CD4-positive, CD25-positive, alpha-beta regulatory T cell (primary cell): ENCODE measurements around the gene ARAF. TPM values are rescaled to one million over a fixed set of nuclear protein-coding genes. Genes with fewer than 3 reads are reported as not detected.

ENCODE experiments used
- ATAC-seq, 2 donors: fragments of 150-1000 bp; cut with Tn5 transposase; one replicate each; pipeline ENCODE4 v1.10.0; 2021; ENCODE audit warnings: low read depth in 2 of 2, moderate number of reproducible peaks in 2 of 2, moderate library complexity in 1 of 2
- DNase-seq, 3 donors: peaks; one replicate each; pipeline versions ENCODE4 v3.0.0 to v3.0.0-alpha.2; 2012 to 2022; ENCODE audit warnings: mixed read lengths in 1 of 3
- H3K27ac ChIP-seq: one replicate; pipeline ENCODE4 v1.7.0; 2013; ENCODE audit warnings: mild to moderate bottlenecking, low read length; ENCODE audit not compliant: insufficient read depth, poor library complexity, severe bottlenecking
- H3K27me3 ChIP-seq: one replicate; pipeline ENCODE4 v1.7.0; 2013; ENCODE audit warnings: low read length; ENCODE audit not compliant: control insufficient read depth, insufficient read depth
- H3K36me3 ChIP-seq: one replicate; pipeline ENCODE4 v1.7.0; 2013; ENCODE audit warnings: mild to moderate bottlenecking, low read length, moderate library complexity; ENCODE audit not compliant: control insufficient read depth, insufficient read depth
- H3K4me1 ChIP-seq: 2 replicates; pipeline ENCODE4 v1.7.0; 2013; ENCODE audit warnings: mild to moderate bottlenecking, low read length; ENCODE audit not compliant: insufficient read depth, control insufficient read depth, poor library complexity, severe bottlenecking
- H3K4me3 ChIP-seq: one replicate; pipeline ENCODE4 v1.7.0; 2013; ENCODE audit warnings: low read depth, mild to moderate bottlenecking, low read length, moderate library complexity
- H3K9me3 ChIP-seq, 2 experiments: 1 replicate in 1 of 2; 2 replicates in 1 of 2; pipeline ENCODE4 v1.7.0; 2013; ENCODE audit warnings: low read length in 2 of 2, mild to moderate bottlenecking in 1 of 2, moderate library complexity in 1 of 2; ENCODE audit not compliant: control insufficient read depth in 2 of 2
- H3K27ac Mint-ChIP-seq, 3 donors: one replicate each; pipeline ENCODE4 v1.8.0; 2020 to 2022; ENCODE audit warnings: mild to moderate bottlenecking in 3 of 3, mixed read lengths in 3 of 3, moderate library complexity in 2 of 3
- H3K27me3 Mint-ChIP-seq: one replicate; pipeline ENCODE4 v1.8.0; 2022; ENCODE audit warnings: mild to moderate bottlenecking, mixed read lengths
- H3K36me3 Mint-ChIP-seq: one replicate; pipeline ENCODE4 v1.8.0; 2020; ENCODE audit warnings: mixed read lengths
- H3K4me1 Mint-ChIP-seq, 4 donors: one replicate each; pipeline ENCODE4 v1.8.0; 2020 to 2022; ENCODE audit warnings: mixed read lengths in 4 of 4, mild to moderate bottlenecking in 1 of 4
- H3K4me3 Mint-ChIP-seq, 4 donors: one replicate each; pipeline ENCODE4 v1.8.0; 2020 to 2022; ENCODE audit warnings: mild to moderate bottlenecking in 4 of 4, mixed read lengths in 4 of 4, moderate library complexity in 3 of 4
- H3K9me3 Mint-ChIP-seq, 7 donors: one replicate each; pipeline ENCODE4 v1.8.0; 2020 to 2022; ENCODE audit warnings: mixed read lengths in 7 of 7, mild to moderate bottlenecking in 3 of 7, moderate library complexity in 2 of 7
- polyA plus RNA-seq, 4 donors: library from polyadenylated mRNA; unstranded; fragments of 300-500 nt; fragmentation: Illumina TruSeq; gene quantifications; one replicate each; pipeline ENCODE4 v1.2.3, GENCODE V29; 2021
- total RNA-seq: library from RNA; stranded (reverse); gene quantifications from one replicate; pipeline ENCODE4 v1.2.3, GENCODE V29; 2022

The ARAF gene
- total and polyA plus RNA-seq, 5 donors from 2014 or later, result 56.4 to 128 (median 66.9) TPM

- no peak for ATAC-seq
- H3K9me3 Mint-ChIP-seq, result no peaks in the 10 kb centered on the region
- H3K4me3 Mint-ChIP-seq, result peak overlapping the region in 2 of 4 donors; percentile 57 to 71
- H3K27me3 ChIP-seq, result no peaks in the 10 kb centered on the region
- no peaks in the 10 kb centered on the region for H3K36me3 ChIP-seq
- peak overlapping the region in 2 of 3 donors; percentile 31 to 92 for H3K27ac Mint-ChIP-seq
- peaks cover 23% of the 10 kb centered on the region for H3K4me1 ChIP-seq
- no peak overlapping the region for H3K4me3 ChIP-seq
- H3K9me3 ChIP-seq, result no peaks in the 10 kb centered on the region
- DNase-seq, result no peak
- H3K27me3 Mint-ChIP-seq, result no peaks in the 10 kb centered on the region
- peaks cover 5% of the 10 kb centered on the region for H3K36me3 Mint-ChIP-seq
- H3K4me1 Mint-ChIP-seq, result peaks cover 0 to 24% (median 14%) of the 10 kb centered on the region in 4 donors
- no peak overlapping the region for H3K27ac ChIP-seq
These were observed 22.3 kb downstream of the ARAF start for GRCh38 chrX:47583240-47583861.

- ATAC-seq (no peak), DNase-seq (no peak)
- H3K9me3 Mint-ChIP-seq, result no peaks in the 10 kb centered on the region
- H3K36me3 Mint-ChIP-seq, result peaks cover 5% of the 10 kb centered on the region
- peaks cover 20% of the 10 kb centered on the region for H3K4me1 ChIP-seq
- no peaks in the 10 kb centered on the region for H3K27me3 Mint-ChIP-seq
- no peak overlapping the region for H3K27ac ChIP-seq
- H3K36me3 ChIP-seq, result no peaks in the 10 kb centered on the region
- no peak overlapping the region for H3K4me3 ChIP-seq
- peak overlapping the region in 1 of 3 donors; percentile 26 for H3K27ac Mint-ChIP-seq
- peaks cover 0 to 22% (median 12%) of the 10 kb centered on the region in 4 donors for H3K4me1 Mint-ChIP-seq
- H3K27me3 ChIP-seq, result no peaks in the 10 kb centered on the region
- peak overlapping the region in 1 of 4 donors; percentile 71 for H3K4me3 Mint-ChIP-seq
- no peaks in the 10 kb centered on the region for H3K9me3 ChIP-seq
These were observed 23.7 kb downstream of the ARAF start for GRCh38 chrX:47584714-47585113.

- peaks cover 5% of the 10 kb centered on the region for H3K36me3 Mint-ChIP-seq
- ATAC-seq (no peak), DNase-seq (no peak)
- H3K4me1 ChIP-seq, result peaks cover 20% of the 10 kb centered on the region
- peaks cover 0 to 22% (median 11%) of the 10 kb centered on the region in 4 donors for H3K4me1 Mint-ChIP-seq
- H3K9me3 Mint-ChIP-seq, result no peaks in the 10 kb centered on the region
- no peaks in the 10 kb centered on the region for H3K36me3 ChIP-seq
- no peaks in the 10 kb centered on the region for H3K27me3 Mint-ChIP-seq
- H3K9me3 ChIP-seq, result no peaks in the 10 kb centered on the region
- H3K27ac Mint-ChIP-seq, result no peak overlapping the region
- H3K27me3 ChIP-seq, result no peaks in the 10 kb centered on the region
- H3K4me3 ChIP-seq, result no peak overlapping the region
- no peak overlapping the region for H3K4me3 Mint-ChIP-seq
- no peak overlapping the region for H3K27ac ChIP-seq
These were observed 24.3 kb downstream of the ARAF start for GRCh38 chrX:47585273-47585672.

- Mint-ChIP-seq H3K9me3 (no peaks in the 10 kb centered on the region), H3K4me3 (no peak overlapping the region), H3K4me1 (peaks cover 0 to 19% (median 11%) of the 10 kb centered on the region in 4 donors), H3K27me3 (no peaks in the 10 kb centered on the region), H3K27ac (peak overlapping the region in 2 of 3 donors; percentile 44 to 48), H3K36me3 (peaks cover 5% of the 10 kb centered on the region)
- Histone ChIP-seq H3K27me3 (no peaks in the 10 kb centered on the region), H3K4me1 (peaks cover 20% of the 10 kb centered on the region), H3K27ac (no peak overlapping the region), H3K9me3 (no peaks in the 10 kb centered on the region), H3K36me3 (no peaks in the 10 kb centered on the region), H3K4me3 (no peak overlapping the region)
- ATAC-seq (no peak), DNase-seq (no peak)
These were observed 25.2 kb downstream of the ARAF start for GRCh38 chrX:47586043-47586787.

- Mint-ChIP-seq H3K27ac (peak overlapping the region in 1 of 3 donors; percentile 50), H3K4me3 (no peak overlapping the region), H3K4me1 (peaks cover 0 to 12% (median 4%) of the 10 kb centered on the region in 4 donors), H3K36me3 (peaks cover 5% of the 10 kb centered on the region), H3K27me3 (no peaks in the 10 kb centered on the region), H3K9me3 (no peaks in the 10 kb centered on the region)
- no peak for ATAC-seq
- DNase-seq, result no peak
- Histone ChIP-seq H3K9me3 (no peaks in the 10 kb centered on the region), H3K4me3 (no peak overlapping the region), H3K27ac (no peak overlapping the region), H3K27me3 (no peaks in the 10 kb centered on the region), H3K36me3 (no peaks in the 10 kb centered on the region), H3K4me1 (peaks cover 10% of the 10 kb centered on the region)
These were observed 26.3 kb downstream of the ARAF start for GRCh38 chrX:47587091-47587891.

- Histone ChIP-seq H3K4me3 (no peak overlapping the region), H3K36me3 (no peaks in the 10 kb centered on the region), H3K4me1 (peaks cover 2% of the 10 kb centered on the region), H3K9me3 (no peaks in the 10 kb centered on the region), H3K27ac (no peak overlapping the region), H3K27me3 (no peaks in the 10 kb centered on the region)
- Mint-ChIP-seq H3K36me3 (peaks cover 5% of the 10 kb centered on the region), H3K27ac (peak overlapping the region in 1 of 3 donors; percentile 50), H3K9me3 (no peaks in the 10 kb centered on the region), H3K27me3 (no peaks in the 10 kb centered on the region), H3K4me3 (no peak overlapping the region), H3K4me1 (peaks cover 0 to 9% (median 4%) of the 10 kb centered on the region in 4 donors)
- DNase-seq, result no peak
- no peak for ATAC-seq
These were observed 27.1 kb downstream of the ARAF start for GRCh38 chrX:47587906-47588735.

- Histone ChIP-seq H3K4me1 (peaks cover 3% of the 10 kb centered on the region), H3K4me3 (no peak overlapping the region), H3K36me3 (no peaks in the 10 kb centered on the region), H3K27ac (no peak overlapping the region), H3K9me3 (no peaks in the 10 kb centered on the region), H3K27me3 (no peaks in the 10 kb centered on the region)
- H3K27ac Mint-ChIP-seq, result no peak overlapping the region
- H3K36me3 Mint-ChIP-seq, result peaks cover under 1% of the 10 kb centered on the region
- no peak overlapping the region for H3K4me3 Mint-ChIP-seq
- peaks cover 0 to 11% (median under 1%) of the 10 kb centered on the region in 4 donors for H3K4me1 Mint-ChIP-seq
- ATAC-seq, result no peak
- H3K9me3 Mint-ChIP-seq, result peaks cover 0 to 6% (median 0%) of the 10 kb centered on the region in 7 donors
- no peak for DNase-seq
- no peaks in the 10 kb centered on the region for H3K27me3 Mint-ChIP-seq
These were observed 30.0 kb downstream of the ARAF start for GRCh38 chrX:47590984-47591383.
